ENCODE data around the gene OPA3.

The OPA3 gene

GRCh38 chr19:45501730-45502014, 82.9 kb downstream of the OPA3 start:
- DNase-seq (ENCODE audit: low read depth) = no peak

- no peak for DNase-seq (ENCODE audit: low read depth)
Measured at GRCh38 chr19:45500918-45501729, 83.5 kb downstream of the OPA3 start.

GRCh38 chr19:45499196-45500180, 85.1 kb downstream of the OPA3 start:
- DNase-seq (ENCODE audit: low read depth) = no peak

DNA sequence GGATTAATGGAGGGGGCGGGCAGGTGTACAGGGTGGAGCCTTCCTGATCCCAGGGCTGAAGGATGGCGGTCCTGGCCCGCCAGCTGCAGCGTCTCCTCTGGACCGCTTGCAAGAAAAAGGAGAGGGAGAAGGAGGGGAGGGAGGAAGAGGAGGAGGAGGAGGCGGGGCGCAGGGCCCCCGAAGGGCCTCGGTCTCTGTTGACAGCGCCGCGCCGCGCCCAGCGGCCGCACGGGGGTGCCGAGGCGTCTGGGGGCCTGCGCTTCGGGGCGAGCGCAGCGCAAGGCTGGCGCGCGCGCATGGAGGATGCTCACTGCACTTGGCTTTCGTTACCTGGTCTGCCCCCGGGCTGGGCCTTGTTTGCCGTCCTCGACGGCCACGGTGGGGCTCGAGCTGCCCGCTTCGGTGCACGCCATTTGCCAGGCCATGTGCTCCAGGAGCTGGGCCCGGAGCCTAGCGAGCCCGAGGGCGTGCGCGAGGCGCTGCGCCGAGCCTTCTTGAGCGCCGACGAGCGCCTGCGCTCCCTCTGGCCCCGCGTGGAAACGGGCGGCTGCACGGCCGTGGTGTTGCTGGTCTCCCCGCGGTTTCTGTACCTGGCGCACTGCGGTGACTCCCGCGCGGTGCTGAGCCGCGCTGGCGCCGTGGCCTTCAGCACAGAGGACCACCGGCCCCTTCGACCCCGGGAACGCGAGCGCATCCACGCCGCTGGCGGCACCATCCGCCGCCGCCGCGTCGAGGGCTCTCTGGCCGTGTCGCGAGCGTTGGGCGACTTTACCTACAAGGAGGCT, 86.0 kb downstream of the OPA3 start, which contains the start of gene PPM1N:
PPM1N (plus strand) TSS at position 33 of the 785 bp plus-strand sequence; CDS start at position 63, 30 bp downstream.
- DNase-seq (ENCODE audit: low read depth) = no peak

DNA sequence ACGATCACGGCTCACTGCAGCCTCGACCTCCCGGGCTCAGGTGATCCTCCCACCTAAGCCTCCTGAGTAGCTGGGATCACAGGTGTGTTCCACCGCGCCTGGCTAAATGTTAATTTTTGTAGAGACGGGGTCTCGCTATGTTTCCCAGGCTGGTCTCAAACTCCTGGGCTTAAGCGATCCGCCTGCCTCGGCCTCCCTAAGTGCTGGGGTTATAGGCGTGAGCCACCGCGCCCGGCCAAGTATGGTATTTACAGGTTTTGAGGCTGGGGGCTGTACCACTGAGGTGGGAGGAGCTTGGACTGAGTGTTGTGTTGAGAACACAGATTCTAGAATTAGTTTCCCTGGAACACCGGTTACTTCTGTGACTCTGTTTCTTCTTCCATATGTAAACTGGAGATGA, 86.8 kb downstream of the OPA3 start:
- DNase-seq (ENCODE audit: low read depth) = no peak

DNA sequence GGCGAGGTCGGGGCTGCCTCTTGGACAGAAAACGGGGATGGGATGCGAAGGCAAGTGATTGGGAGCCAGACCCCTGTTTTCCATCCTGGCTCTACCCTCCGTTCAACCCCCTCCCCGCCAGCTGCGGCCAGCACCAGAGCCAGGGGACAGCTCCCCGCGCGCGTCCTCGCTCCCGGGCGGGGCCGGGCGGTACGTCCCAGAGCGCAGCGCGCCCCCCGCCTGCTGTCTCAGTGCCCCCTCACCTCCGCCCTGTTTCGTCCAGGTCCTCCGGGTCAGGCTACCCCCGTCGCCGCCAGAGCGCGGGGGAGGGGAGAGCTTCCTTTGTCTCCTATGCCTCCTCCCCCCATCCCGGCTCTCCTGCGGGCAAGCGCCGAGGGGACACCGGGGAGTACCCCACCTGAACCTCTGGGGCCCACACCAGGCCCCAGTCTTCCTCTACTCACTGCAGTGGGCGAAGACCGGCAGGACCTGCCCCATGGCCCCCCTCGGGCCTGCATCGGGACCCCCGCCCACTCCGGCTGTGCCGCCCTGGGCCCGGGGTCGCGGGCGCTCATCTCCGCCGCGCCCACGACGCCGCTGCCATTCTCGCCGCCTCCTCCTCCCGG, 88.2 kb downstream of the OPA3 start:
- DNase-seq (ENCODE audit: low read depth) = no peak

DNA sequence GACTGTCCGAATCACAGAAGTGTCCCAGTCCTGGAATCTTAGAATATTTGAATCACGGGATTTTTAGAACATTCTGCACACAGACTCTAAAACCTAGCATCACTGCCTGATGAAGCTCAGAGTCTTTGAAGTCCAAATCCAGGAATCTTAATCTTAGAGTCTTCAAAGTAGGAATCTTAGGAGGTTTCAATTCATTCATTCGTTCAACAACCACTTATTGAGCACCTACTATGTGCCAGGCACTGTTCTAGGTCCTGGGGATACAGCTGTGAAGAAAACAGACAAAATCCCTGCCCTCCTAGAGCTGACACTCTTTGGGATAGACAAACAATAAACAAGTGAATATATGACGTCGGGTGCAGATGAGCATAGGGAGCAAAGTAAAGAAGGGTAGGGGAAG, 89.4 kb downstream of the OPA3 start:
- DNase-seq (ENCODE audit: low read depth) = no peak

- DNase-seq (ENCODE audit: low read depth) = no peak
Measured at GRCh38 chr19:45494261-45494916, 90.2 kb downstream of the OPA3 start.

DNA sequence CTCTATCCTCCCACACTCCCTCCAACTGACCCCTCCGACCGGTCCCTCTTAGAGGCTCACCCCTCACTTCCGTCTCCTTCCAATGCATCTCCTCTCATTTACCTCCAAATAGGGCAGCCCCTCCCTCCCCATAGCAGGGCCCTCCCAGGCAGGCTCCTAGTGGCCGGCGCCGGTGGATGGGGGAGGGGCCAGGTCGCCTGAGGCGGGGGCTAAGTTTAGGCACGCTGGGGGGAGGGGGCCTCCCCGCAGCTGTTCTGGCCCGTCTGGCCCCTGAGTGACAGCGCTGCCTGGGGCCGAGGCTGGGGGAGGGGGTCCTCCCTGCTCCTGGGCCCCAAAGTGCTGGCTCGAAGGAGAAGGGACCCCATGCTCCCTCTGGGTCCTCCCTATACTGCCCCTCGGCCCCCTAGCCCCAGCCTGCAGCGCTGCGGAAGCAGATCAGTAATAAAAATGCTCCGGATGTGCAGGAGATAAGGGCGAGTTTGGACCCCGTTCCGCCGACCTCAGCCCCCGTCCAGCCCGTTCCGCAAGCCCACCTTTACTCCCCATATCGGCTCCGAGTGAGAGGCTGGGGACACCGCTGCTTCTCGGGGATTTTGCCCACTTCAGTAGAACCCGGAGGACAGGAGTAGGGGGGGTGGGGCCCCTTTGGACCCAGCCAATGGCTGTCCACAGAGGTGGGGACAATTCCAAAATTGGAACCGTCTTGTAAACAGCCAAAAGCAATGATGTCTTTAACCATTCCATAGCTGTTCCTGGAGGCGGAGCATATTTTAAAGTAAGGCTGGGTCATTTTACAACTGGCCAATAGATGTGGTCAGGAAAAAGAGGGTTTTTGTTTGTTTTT, 91.8 kb downstream of the OPA3 start:
- DNase-seq (ENCODE audit: low read depth) = peak; percentile 79

- DNase-seq (ENCODE audit: low read depth) = no peak
Measured at GRCh38 chr19:45492137-45492626, 92.4 kb downstream of the OPA3 start.

DNA sequence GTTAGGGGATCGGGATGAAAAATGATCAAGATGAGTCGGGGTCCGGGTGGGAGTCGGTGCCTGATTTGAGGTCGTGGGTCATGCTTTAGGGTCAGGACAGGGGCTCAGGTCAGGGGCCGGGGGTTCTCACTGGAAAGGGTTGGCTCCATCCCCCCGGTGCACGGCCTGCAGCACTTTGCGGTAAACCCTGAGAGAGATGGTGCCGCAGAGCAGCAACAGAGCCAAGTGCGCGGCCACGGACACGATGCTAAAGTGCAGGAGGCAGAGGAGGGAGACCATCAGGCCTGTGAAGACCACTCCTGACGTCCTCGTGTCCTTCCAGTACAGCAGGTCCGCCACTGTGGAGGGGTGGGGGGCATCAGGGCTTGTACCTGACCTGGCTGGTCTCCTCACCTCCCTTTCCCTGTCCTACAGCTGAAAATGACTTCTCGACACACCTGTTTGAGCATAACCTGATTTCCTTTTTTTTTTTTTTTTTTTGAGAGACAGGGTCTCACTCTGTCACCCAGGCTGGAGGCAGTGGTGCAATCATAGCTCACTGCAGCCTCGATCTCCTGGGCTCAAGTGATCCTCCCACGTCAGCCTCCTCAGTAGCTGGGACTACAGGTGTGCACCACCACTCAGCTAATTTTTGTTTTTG, 95.3 kb downstream of the OPA3 start:
- DNase-seq (ENCODE audit: low read depth) = no peak

DNA sequence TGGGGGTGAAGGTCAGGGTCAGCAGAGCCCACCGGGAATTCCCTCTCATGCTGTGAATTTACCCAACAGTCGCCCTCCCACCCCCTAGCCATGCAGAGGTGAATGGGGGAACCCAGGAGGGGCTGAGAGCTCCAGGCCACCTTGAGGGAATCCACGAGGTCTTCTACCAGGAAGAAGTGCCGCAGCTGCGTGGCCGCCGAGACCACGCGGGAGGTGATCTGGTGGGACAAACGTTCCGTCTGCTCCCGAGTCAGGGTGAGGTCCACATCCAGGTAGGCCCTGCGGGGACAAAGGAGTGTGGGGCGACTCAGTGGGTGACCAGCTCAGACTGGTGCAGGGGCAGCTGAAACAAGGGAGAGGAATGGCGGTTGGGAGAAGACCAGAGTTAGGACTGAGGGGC, 95.9 kb downstream of the OPA3 start:
- no peak for DNase-seq (ENCODE audit: low read depth)

DNA sequence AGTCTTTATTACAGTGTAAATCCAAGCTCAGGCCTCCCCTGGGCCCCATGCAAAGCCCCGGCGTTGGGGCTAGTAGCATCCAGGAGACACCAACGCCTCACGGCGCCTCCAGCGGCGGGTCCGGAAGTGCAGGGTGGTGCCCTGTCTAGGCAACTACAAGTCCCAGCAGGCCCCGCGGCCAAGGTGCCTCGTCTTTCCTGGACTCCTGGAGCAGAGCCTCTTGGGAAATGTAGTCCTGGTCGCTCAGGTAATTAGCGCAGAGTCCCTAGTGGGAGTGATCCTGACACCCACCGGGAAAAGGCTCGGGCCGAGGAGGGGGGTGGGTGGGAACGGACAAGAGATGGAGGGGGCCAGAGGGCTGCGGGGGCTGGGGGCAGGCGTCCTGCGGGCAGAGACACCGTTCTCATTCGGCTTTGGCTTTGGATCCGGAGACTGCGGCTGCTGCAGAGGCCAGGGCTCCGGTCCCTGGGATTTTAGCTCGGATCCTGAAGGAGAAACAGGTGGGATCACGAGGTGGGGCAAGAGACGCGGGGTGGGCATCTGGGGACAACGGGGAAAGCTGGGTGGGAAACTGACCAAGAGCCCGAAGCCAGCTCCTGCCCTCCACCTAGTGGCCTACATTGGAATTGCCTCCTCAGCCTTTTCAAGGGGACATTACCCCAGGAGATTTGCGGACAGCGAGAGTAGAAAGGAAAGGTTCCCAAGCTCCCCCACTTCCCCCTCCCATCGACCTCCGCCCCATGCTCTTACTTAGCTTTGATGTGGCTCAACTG, 99.1 kb downstream of the OPA3 start:
- DNase-seq (ENCODE audit: low read depth) = no peak

DNA sequence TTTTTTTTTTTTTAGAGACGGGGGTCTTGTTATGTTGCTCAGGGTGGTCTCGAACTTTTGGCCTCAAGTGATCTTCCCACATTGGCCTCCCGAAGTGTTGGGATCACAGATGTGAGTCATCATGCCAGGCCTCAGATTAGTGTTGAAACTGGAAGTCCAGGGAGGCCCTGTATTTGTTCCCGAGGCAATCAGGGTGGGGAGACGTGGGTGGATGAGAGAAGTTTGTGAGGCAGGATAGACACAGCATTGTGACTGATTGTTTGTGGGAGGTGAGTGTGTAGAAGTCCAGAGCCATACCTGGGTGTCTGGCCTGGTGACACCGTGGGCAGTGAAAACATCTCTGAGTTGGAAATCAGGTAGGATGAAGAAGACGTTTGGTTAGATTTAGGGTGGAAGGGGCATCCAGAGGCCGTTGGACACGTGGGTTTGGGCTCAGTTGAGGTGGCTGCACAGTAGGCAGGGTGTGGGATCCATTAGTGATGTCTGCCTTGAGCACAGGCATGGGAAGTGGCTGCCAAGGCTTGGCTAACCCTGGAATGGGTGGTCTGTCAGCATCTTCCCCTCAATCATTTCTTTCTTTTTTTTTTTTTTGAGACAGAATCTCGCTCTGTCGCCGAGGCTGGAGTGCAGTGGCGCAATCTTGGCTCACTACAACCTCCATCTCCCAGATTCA, 100.2 kb downstream of the OPA3 start:
- DNase-seq (ENCODE audit: low read depth) = no peak

DNA sequence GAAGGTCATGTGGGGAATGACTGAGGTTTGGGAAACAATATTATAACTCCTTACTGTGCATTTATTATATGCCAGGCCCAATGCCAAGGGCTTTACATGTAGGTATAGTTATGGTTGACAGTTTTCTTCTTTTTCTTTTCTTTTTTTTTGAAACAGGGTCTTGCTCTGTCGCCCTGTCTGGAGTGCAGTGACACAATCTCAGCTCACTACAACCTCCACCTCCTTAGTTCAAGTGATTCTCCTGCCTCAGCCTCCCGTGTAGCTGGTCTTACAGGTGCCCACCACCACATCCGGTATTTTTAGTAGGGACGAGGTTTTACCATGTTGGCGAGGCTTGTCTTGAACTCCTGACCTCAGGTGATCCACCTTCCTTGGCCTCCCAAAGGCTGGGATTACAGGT, 101.6 kb downstream of the OPA3 start:
- DNase-seq (ENCODE audit: low read depth) = no peak

DNA sequence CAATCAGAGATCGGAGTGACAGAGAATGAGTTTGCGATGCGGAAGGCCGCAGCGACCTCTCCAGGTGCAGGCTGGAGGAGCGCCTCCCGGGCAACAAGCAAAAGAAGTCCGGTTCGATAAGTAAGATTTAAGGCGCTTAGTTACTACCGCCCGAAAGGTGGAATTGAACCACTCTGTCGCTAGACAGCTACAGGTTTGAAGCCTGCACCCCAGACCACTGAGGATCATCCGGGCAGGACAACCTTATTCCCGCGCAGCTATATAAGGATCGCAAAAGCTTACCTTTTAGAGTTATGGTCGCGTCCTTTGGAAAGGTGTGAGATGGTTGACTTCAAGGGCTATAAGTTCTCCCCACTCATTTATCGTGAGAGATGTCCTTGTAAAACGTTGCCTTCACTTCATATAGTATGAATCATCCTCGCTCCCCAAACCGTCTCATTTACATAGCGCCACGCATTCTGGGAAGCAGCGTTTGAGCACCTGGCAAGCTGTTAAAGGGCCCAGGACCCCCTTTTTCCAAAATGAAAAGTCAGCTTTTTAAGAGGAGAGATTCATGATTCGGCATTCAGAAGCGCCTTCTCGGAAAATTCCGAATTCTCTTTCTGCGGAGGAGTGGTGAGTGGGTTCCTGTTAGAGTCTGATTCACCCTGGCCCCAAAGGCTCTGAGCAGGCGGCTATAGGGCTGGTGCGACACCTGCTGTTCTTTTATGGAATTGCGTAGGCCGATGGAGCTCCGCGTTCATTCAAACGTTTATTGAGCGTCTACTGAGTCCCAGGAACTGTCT, 106.0 kb downstream of the OPA3 start:
- peak; percentile 96 for DNase-seq (ENCODE audit: low read depth)

GRCh38 chr19:45477713-45478453, 106.7 kb downstream of the OPA3 start:
- no peak for DNase-seq (ENCODE audit: low read depth)

Measured in CMK (cell line).